Breast epithelium (tissue), 3 donors: ENCODE results near the gene RABAC1.

Experiments used
- POLR2A ChIP-seq: fragments of 450-650 bp; IDR thresholded peaks from one replicate; pipeline ENCODE4 v1.6.1; 2016; ENCODE audit warnings: antibody characterized with exemption, mild to moderate bottlenecking, moderate library complexity
- TF ChIP-seq, protein P1 (sequence below), 3 donors: fragments of 450-650 bp; IDR thresholded peaks; one replicate each; pipeline ENCODE4 v1.5.1; 2016 to 2017; ENCODE audit warnings: antibody characterized with exemption in 3 of 3, mild to moderate bottlenecking in 3 of 3, moderate library complexity in 3 of 3

DNA sequence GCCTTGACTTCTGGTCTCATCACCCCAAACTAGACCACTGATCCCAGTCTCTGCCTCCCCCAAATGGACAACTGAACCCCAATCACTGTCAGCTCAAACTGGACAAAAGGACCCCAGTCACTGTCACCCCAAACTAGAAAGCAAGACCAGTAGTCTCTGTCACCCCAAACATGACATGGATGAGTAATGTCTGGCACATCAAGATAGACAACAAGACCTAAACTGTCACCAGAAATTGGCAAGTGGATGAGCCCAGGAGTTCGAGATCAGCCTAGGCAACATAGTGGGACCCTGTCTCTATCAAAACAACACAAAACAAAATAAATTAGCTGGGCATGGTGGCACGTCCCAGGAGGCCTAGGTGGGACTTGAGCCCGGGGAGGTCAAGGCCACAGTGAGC is 12.0 kb downstream of the RABAC1 start:
- TF ChIP-seq, protein P1, sequence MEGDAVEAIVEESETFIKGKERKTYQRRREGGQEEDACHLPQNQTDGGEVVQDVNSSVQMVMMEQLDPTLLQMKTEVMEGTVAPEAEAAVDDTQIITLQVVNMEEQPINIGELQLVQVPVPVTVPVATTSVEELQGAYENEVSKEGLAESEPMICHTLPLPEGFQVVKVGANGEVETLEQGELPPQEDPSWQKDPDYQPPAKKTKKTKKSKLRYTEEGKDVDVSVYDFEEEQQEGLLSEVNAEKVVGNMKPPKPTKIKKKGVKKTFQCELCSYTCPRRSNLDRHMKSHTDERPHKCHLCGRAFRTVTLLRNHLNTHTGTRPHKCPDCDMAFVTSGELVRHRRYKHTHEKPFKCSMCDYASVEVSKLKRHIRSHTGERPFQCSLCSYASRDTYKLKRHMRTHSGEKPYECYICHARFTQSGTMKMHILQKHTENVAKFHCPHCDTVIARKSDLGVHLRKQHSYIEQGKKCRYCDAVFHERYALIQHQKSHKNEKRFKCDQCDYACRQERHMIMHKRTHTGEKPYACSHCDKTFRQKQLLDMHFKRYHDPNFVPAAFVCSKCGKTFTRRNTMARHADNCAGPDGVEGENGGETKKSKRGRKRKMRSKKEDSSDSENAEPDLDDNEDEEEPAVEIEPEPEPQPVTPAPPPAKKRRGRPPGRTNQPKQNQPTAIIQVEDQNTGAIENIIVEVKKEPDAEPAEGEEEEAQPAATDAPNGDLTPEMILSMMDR (IDR thresholded peaks at IDR 0.05): no peak
- TF ChIP-seq POLR2A: no peak
